ENCODE measurements around the gene RASGRF1. TPM values are rescaled to one million over a fixed set of nuclear protein-coding genes. Genes with fewer than 3 reads are reported as not detected.

Gene RASGRF1
- total RNA-seq, 1 experiment from 2014 or later: 0.59 TPM

DNA sequence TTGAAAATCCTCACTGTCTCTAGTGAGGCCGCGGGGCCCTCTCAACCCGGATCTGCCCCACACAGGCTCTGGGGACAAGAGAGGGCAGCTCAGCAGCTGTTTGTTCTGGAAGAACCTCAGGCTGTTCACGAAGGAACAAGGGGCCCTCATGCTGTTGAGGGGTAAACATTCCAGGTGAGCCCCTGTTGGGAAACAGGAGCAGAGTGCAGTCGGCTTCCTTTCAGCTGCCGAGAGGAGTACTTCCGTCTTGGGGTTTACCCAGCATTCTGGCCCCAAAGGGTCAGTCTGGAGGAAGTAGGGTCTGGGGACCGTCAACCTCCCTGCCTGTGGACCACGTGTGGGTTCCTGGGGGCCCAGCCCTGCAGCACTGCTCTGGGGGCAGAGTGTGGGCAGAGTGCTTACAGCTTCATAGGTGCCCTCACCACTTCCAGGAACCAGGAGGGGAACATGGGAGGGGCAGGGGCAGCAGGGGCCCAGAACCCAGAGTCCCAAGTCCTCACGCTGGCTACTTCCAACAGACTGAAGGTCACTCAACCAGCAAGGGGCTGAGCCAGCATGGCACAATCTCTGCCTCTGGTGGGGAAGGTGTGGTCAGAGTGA lies 96.5 kb downstream of the RASGRF1 start:
- H3K4me1 ChIP-seq (ENCODE audit: control insufficient read depth, insufficient read depth, low read length): peaks cover 12% of the 10 kb centered on the region
- POLR2A ChIA-PET: no interaction called here
- ATAC-seq (no peak), DNase-seq (ENCODE audit: low read depth, low spot score) (no peak)
- H3K36me3 ChIP-seq (ENCODE audit: control insufficient read depth, insufficient read depth, low read length): no peaks in the 10 kb centered on the region
- no peak overlapping the region for H3K27ac ChIP-seq (ENCODE audit: low read length)
- in situ Hi-C loops (cut with HindIII; ENCODE audit: low pct_unique_long_range_greater_than_20kb, low sequenced_read_pairs) (no loop called here), intact Hi-C loops (cut with micrococcal nuclease; ENCODE audit: unreplicated experiment) (no loop called here)
- BruUV-seq (replicated peaks): no TSS peak
- no peak overlapping the region for H3K4me3 ChIP-seq (ENCODE audit: low read depth in 2 of 2, low read length in 2 of 2)
- H3K9me3 ChIP-seq (ENCODE audit: control insufficient read depth, insufficient read depth, low read depth, low read length): no peaks in the 10 kb centered on the region
- CTCF ChIA-PET: interaction anchor here (0.6 kb wide), 1 partner anchor 49 kb away, joined by 3 read pairs; no protein-coding TSS in a partner anchor
- H3K27me3 ChIP-seq (ENCODE audit: control insufficient read depth, insufficient read depth, low read length): no peaks in the 10 kb centered on the region
- TF ChIP-seq TCF7L2 (IDR thresholded peaks at IDR 0.05; ENCODE audit: low read depth, low read length) (no peak), SIN3A (IDR thresholded peaks at IDR 0.05; ENCODE audit: borderline replicate concordance, insufficient read depth, low read depth, low read length) (no peak), REST (IDR thresholded peaks at IDR 0.05; ENCODE audit: insufficient read depth in 1 of 2, low read depth in 2 of 2, low read length in 1 of 2) (no peak), POLR2AphosphoS5 (IDR thresholded peaks at IDR 0.05; ENCODE audit: low read depth, low read length) (no peak)
- TF ChIP-seq, protein P1, sequence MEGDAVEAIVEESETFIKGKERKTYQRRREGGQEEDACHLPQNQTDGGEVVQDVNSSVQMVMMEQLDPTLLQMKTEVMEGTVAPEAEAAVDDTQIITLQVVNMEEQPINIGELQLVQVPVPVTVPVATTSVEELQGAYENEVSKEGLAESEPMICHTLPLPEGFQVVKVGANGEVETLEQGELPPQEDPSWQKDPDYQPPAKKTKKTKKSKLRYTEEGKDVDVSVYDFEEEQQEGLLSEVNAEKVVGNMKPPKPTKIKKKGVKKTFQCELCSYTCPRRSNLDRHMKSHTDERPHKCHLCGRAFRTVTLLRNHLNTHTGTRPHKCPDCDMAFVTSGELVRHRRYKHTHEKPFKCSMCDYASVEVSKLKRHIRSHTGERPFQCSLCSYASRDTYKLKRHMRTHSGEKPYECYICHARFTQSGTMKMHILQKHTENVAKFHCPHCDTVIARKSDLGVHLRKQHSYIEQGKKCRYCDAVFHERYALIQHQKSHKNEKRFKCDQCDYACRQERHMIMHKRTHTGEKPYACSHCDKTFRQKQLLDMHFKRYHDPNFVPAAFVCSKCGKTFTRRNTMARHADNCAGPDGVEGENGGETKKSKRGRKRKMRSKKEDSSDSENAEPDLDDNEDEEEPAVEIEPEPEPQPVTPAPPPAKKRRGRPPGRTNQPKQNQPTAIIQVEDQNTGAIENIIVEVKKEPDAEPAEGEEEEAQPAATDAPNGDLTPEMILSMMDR (IDR thresholded peaks at IDR 0.05): no peak

GRCh38 chr15:78993257-78993930 lies 97.2 kb downstream of the RASGRF1 start:
- intact Hi-C loops (cut with micrococcal nuclease; ENCODE audit: unreplicated experiment): no loop called here
- ChIA-PET CTCF (no interaction called here), POLR2A (no interaction called here)
- Histone ChIP-seq H3K27ac (ENCODE audit: low read length) (no peak overlapping the region), H3K36me3 (ENCODE audit: control insufficient read depth, insufficient read depth, low read length) (no peaks in the 10 kb centered on the region), H3K9me3 (ENCODE audit: control insufficient read depth, insufficient read depth, low read depth, low read length) (no peaks in the 10 kb centered on the region), H3K4me3 (ENCODE audit: low read depth in 2 of 2, low read length in 2 of 2) (no peak overlapping the region), H3K27me3 (ENCODE audit: control insufficient read depth, insufficient read depth, low read length) (no peaks in the 10 kb centered on the region), H3K4me1 (ENCODE audit: control insufficient read depth, insufficient read depth, low read length) (peaks cover 17% of the 10 kb centered on the region)
- ATAC-seq (no peak), DNase-seq (ENCODE audit: low read depth, low spot score) (no peak)
- TF ChIP-seq SIN3A (IDR thresholded peaks at IDR 0.05; ENCODE audit: borderline replicate concordance, insufficient read depth, low read depth, low read length): no peak
- no peak for TF ChIP-seq POLR2AphosphoS5 (IDR thresholded peaks at IDR 0.05; ENCODE audit: low read depth, low read length)
- no peak for TF ChIP-seq TCF7L2 (IDR thresholded peaks at IDR 0.05; ENCODE audit: low read depth, low read length)
- TF ChIP-seq, protein P1 (IDR thresholded peaks at IDR 0.05): no peak
- no peak for TF ChIP-seq REST (IDR thresholded peaks at IDR 0.05; ENCODE audit: insufficient read depth in 1 of 2, low read depth in 2 of 2, low read length in 1 of 2)
- no TSS peak for BruUV-seq (replicated peaks)
- in situ Hi-C loops (cut with HindIII; ENCODE audit: low pct_unique_long_range_greater_than_20kb, low sequenced_read_pairs): no loop called here

Measured in Panc1 (cell line).